Fibroblast of mammary gland (primary cell): Measurements from ENCODE around the gene SMYD3.
"Not testable (repeated sequence)": the region's sequence is repeated elsewhere in the genome, so short reads cannot be mapped to it uniquely, and the experiment has no call there.

Experiments used
- DNase-seq: peaks from one replicate; pipeline ENCODE4 v3.0.0-alpha.2; 2010; ENCODE audit warnings: low read depth
- H3K4me3 ChIP-seq: 2 replicates; pipeline ENCODE4 v1.5.1; 2011; ENCODE audit warnings: low read depth, mild to moderate bottlenecking, low read length, moderate library complexity; ENCODE audit not compliant: control insufficient read depth
- CTCF ChIP-seq: conservative IDR thresholded peaks from 2 replicates; pipeline ENCODE4 v1.5.1; 2011; ENCODE audit warnings: low read depth, low read length, inconsistent platforms; ENCODE audit not compliant: control insufficient read depth, insufficient read depth

The SMYD3 gene

GRCh38 chr1:246324711-246325110, 182.4 kb downstream of the SMYD3 start:
- no peak overlapping the region for H3K4me3 ChIP-seq
- peak; percentile 57 for DNase-seq
- no peak for TF ChIP-seq CTCF

- not testable (repeated sequence) for DNase-seq, H3K4me3 ChIP-seq
Observed at GRCh38 chr1:246324033-246324432, 183.0 kb downstream of the SMYD3 start.

- DNase-seq: peak; percentile 16
- TF ChIP-seq CTCF: no peak
Observed at GRCh38 chr1:246320286-246320685, 186.8 kb downstream of the SMYD3 start.

GRCh38 chr1:246319083-246319714, 187.9 kb downstream of the SMYD3 start:
- DNase-seq: no peak
- no peak for TF ChIP-seq CTCF
- H3K4me3 ChIP-seq: no peak overlapping the region

More at GRCh38 chr1:246320286-246320685, 186.8 kb downstream of the SMYD3 start:
- H3K4me3 ChIP-seq: no peak overlapping the region

GRCh38 chr1:246318622-246319021, 188.5 kb downstream of the SMYD3 start:
- no peak for DNase-seq
- H3K4me3 ChIP-seq: no peak overlapping the region
- TF ChIP-seq CTCF: no peak

- no peak overlapping the region for H3K4me3 ChIP-seq
- no peak for DNase-seq
- TF ChIP-seq CTCF: no peak
Observed at GRCh38 chr1:246318036-246318359, 189.1 kb downstream of the SMYD3 start.

- peak; percentile 73 for DNase-seq
- no peak for TF ChIP-seq CTCF
- H3K4me3 ChIP-seq: no peak overlapping the region
Observed at GRCh38 chr1:246317332-246318035, 189.6 kb downstream of the SMYD3 start.
